ENCODE measurements around the gene TMEM259.

DNA sequence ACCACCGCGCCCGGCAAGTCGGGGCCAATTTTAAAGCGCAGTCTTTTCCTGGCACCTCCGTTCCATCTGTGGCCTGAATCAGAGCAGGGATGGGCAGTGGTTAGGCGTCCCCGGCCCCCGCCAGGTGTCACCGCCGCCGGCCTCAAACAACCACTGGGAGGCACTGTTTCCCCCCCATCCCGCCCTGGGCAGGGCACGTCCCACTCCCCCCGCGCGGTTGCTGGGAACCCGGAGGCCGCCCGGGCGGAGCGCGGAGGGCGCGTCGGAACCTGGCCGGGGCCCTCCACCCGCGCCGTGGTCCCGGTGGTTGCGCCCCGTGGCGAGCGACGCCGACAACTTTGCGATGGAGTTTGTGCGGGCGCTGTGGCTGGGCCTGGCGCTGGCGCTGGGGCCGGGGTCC is 20.8 kb downstream of the TMEM259 start, which contains the start of gene GRIN3B:
- TF ChIP-seq, protein P1, sequence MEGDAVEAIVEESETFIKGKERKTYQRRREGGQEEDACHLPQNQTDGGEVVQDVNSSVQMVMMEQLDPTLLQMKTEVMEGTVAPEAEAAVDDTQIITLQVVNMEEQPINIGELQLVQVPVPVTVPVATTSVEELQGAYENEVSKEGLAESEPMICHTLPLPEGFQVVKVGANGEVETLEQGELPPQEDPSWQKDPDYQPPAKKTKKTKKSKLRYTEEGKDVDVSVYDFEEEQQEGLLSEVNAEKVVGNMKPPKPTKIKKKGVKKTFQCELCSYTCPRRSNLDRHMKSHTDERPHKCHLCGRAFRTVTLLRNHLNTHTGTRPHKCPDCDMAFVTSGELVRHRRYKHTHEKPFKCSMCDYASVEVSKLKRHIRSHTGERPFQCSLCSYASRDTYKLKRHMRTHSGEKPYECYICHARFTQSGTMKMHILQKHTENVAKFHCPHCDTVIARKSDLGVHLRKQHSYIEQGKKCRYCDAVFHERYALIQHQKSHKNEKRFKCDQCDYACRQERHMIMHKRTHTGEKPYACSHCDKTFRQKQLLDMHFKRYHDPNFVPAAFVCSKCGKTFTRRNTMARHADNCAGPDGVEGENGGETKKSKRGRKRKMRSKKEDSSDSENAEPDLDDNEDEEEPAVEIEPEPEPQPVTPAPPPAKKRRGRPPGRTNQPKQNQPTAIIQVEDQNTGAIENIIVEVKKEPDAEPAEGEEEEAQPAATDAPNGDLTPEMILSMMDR (IDR thresholded peaks at IDR 0.05): peak in 3 of 4 experiments; percentile 30 to 54 (median 49)
- TF ChIP-seq POLR2AphosphoS5 (IDR thresholded peaks at IDR 0.05) (no peak), POLR2A (IDR thresholded peaks at IDR 0.05) (no peak)
